HepG2 (cell line): ENCODE measurements around the gene SKIDA1. TPM values are rescaled to one million over a fixed set of nuclear protein-coding genes. Genes with fewer than 3 reads are reported as not detected.

Experiments used
- CCDC6 ChIP-seq: sonication (generic); formaldehyde crosslinking; IDR thresholded peaks from 2 replicates; pipeline ENCODE4 v1.8.1; 2022; ENCODE audit warnings: mild to moderate bottlenecking, missing genetic modification reagents, moderate library complexity
- ELF3 ChIP-seq: IDR thresholded peaks from 2 replicates; pipeline ENCODE4 v1.6.1; 2016; ENCODE audit warnings: missing genetic modification reagents, missing compliant biosample characterization
- ISX ChIP-seq: sonication (generic); formaldehyde crosslinking; conservative IDR thresholded peaks from 2 replicates; pipeline ENCODE4 v1.5.0; 2020; ENCODE audit warnings: missing genetic modification reagents
- RAD51 ChIP-seq: fragments of 450-650 bp; IDR thresholded peaks from 2 replicates; pipeline ENCODE4 v1.6.1; 2016; ENCODE audit warnings: borderline replicate concordance
- SAFB2 ChIP-seq: sonication (generic); formaldehyde crosslinking; IDR thresholded peaks from 2 replicates; pipeline ENCODE4 v1.5.1; 2020; ENCODE audit warnings: missing genetic modification reagents, low read depth, mild to moderate bottlenecking, borderline replicate concordance
- SIN3A ChIP-seq: IDR thresholded peaks from 2 replicates; pipeline ENCODE4 v1.6.1; 2011; ENCODE audit warnings: low read depth, mild to moderate bottlenecking, control low read depth, low read length, borderline replicate concordance
- TP53 ChIP-seq: sonication (generic); formaldehyde crosslinking; conservative IDR thresholded peaks from 2 replicates; pipeline ENCODE4 v1.4.0; 2020; ENCODE audit warnings: missing genetic modification reagents
- ZNF337 ChIP-seq: sonication (generic); formaldehyde crosslinking; IDR thresholded peaks from 2 replicates; pipeline ENCODE4 v1.5.1; 2020; ENCODE audit warnings: missing genetic modification reagents, low read depth, mild to moderate bottlenecking, borderline replicate concordance
- ZNF383 ChIP-seq: sonication (generic); formaldehyde crosslinking; IDR thresholded peaks from 2 replicates; pipeline ENCODE4 v1.4.0; 2020; ENCODE audit warnings: missing genetic modification reagents, mild to moderate bottlenecking, borderline replicate concordance
- ZNF446 ChIP-seq: sonication (generic); formaldehyde crosslinking; IDR thresholded peaks from 2 replicates; pipeline ENCODE4 v1.5.0; 2020; ENCODE audit warnings: mild to moderate bottlenecking, missing genetic modification reagents
- ZNF549 ChIP-seq: sonication (generic); formaldehyde crosslinking; IDR thresholded peaks from 2 replicates; pipeline ENCODE4 v1.5.0; 2020; ENCODE audit warnings: missing genetic modification reagents
- ZNF558 ChIP-seq: sonication (generic); formaldehyde crosslinking; IDR thresholded peaks from 2 replicates; pipeline ENCODE4 v1.9.0; 2022; ENCODE audit warnings: mild to moderate bottlenecking, missing genetic modification reagents, borderline replicate concordance
- ZNF562 ChIP-seq: sonication (generic); formaldehyde crosslinking; IDR thresholded peaks from 2 replicates; pipeline ENCODE4 v1.8.0; 2022; ENCODE audit warnings: missing genetic modification reagents, borderline replicate concordance
- ZNF607 ChIP-seq: sonication (generic); formaldehyde crosslinking; IDR thresholded peaks from 2 replicates; pipeline ENCODE4 v1.5.1; 2020; ENCODE audit warnings: missing genetic modification reagents, mild to moderate bottlenecking, borderline replicate concordance
- ZNF850 ChIP-seq: sonication (generic); formaldehyde crosslinking; conservative IDR thresholded peaks from 2 replicates; pipeline ENCODE4 v1.9.0; 2021; ENCODE audit warnings: mild to moderate bottlenecking, missing genetic modification reagents
- polyA plus RNA-seq, 8 experiments: library from polyadenylated mRNA; depleted of rRNA in 3 of 8; stranded (reverse) in 7 of 8; unstranded in 1 of 8; fragments of >200 nt; fragmentation: Illumina TruSeq in 4 of 8; extraction: Trizol in 4 of 8; gene quantifications; 2 replicates each; pipeline versions ENCODE4 v1.2.1 to v1.2.3, GENCODE V29; 2011 to 2016; ENCODE audit warnings: low read depth in 4 of 8, missing spikeins in 1 of 8, mixed read lengths in 1 of 8; ENCODE audit not compliant: insufficient read depth in 1 of 8
- total RNA-seq, 5 experiments: library from RNA; depleted of rRNA; stranded (reverse); fragments of >200 nt; fragmentation: Illumina TruSeq; extraction: Trizol; gene quantifications; 2 replicates each; pipeline ENCODE4 v1.2.3, GENCODE V29; 2016; ENCODE audit warnings: low read depth in 1 of 5
- TF ChIP-seq, protein P1 (sequence below): sonication (generic); formaldehyde crosslinking; IDR thresholded peaks from 2 replicates; pipeline ENCODE4 v1.9.0; 2021; ENCODE audit warnings: missing genetic modification reagents, borderline replicate concordance
- TF ChIP-seq, protein P2 (sequence below): sonication (generic); formaldehyde crosslinking; IDR thresholded peaks from 2 replicates; pipeline ENCODE4 v1.4.0; 2020; ENCODE audit warnings: missing genetic modification reagents
- TF ChIP-seq, protein P3 (sequence below): sonication (generic); formaldehyde crosslinking; IDR thresholded peaks from 2 replicates; pipeline ENCODE4 v1.8.0; 2022; ENCODE audit warnings: mild to moderate bottlenecking, missing genetic modification reagents, borderline replicate concordance
- TF ChIP-seq, protein P4 (sequence below): sonication (generic); formaldehyde crosslinking; IDR thresholded peaks from 2 replicates; pipeline ENCODE4 v1.4.0; 2020; ENCODE audit warnings: mild to moderate bottlenecking, missing genetic modification reagents
- TF ChIP-seq, protein P5 (sequence below): sonication (generic); formaldehyde crosslinking; IDR thresholded peaks from 2 replicates; pipeline ENCODE4 v1.4.0; 2020; ENCODE audit warnings: mild to moderate bottlenecking, missing genetic modification reagents

Gene SKIDA1
- total and polyA plus RNA-seq, 2 of the 13 experiments (the other 11 are each of a cell fraction or from before 2014, with no cell fraction given), result 0.73 to 1.5 TPM

DNA sequence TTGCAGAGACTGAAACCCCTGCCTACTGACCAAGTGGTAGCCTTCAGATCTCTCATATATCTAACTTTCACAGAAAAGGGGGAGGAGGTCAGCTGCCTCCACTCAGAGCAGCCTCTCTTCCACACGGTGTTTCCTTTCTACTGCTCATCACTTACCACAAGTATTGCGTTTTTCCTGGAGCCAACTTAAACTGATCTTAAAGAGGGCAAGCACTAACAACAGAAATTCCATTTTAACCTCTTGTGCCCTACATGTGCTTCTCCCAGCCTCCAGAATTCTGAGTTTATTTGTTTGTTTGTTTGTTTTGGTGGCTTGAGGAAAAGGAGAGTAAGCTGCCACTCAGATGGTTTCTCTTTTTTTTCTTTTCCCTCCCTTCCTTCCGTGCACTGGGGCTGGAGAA, 19.1 kb downstream of the SKIDA1 start (continued):
- TF ChIP-seq, protein P1, sequence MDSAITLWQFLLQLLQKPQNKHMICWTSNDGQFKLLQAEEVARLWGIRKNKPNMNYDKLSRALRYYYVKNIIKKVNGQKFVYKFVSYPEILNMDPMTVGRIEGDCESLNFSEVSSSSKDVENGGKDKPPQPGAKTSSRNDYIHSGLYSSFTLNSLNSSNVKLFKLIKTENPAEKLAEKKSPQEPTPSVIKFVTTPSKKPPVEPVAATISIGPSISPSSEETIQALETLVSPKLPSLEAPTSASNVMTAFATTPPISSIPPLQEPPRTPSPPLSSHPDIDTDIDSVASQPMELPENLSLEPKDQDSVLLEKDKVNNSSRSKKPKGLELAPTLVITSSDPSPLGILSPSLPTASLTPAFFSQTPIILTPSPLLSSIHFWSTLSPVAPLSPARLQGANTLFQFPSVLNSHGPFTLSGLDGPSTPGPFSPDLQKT (CRISPR knock-in tag), result no peak
- TF ChIP-seq ELF3 (CRISPR knock-in tag) (no peak), ZNF549 (CRISPR knock-in tag) (no peak), SIN3A (no peak), CCDC6 (CRISPR knock-in tag) (no peak), SAFB2 (CRISPR knock-in tag) (no peak), ZNF337 (CRISPR knock-in tag) (no peak), ZNF850 (CRISPR knock-in tag) (no peak), ZNF446 (CRISPR knock-in tag) (no peak), ZNF558 (CRISPR knock-in tag) (no peak), ZNF383 (CRISPR knock-in tag) (no peak), RAD51 (no peak), ZNF607 (CRISPR knock-in tag) (0 out of 2 replicates have a peak, but pooled peaks have one; percentile 59), ZNF562 (CRISPR knock-in tag) (no peak), TP53 (CRISPR knock-in tag) (no peak), ISX (no peak)
- TF ChIP-seq, protein P2, sequence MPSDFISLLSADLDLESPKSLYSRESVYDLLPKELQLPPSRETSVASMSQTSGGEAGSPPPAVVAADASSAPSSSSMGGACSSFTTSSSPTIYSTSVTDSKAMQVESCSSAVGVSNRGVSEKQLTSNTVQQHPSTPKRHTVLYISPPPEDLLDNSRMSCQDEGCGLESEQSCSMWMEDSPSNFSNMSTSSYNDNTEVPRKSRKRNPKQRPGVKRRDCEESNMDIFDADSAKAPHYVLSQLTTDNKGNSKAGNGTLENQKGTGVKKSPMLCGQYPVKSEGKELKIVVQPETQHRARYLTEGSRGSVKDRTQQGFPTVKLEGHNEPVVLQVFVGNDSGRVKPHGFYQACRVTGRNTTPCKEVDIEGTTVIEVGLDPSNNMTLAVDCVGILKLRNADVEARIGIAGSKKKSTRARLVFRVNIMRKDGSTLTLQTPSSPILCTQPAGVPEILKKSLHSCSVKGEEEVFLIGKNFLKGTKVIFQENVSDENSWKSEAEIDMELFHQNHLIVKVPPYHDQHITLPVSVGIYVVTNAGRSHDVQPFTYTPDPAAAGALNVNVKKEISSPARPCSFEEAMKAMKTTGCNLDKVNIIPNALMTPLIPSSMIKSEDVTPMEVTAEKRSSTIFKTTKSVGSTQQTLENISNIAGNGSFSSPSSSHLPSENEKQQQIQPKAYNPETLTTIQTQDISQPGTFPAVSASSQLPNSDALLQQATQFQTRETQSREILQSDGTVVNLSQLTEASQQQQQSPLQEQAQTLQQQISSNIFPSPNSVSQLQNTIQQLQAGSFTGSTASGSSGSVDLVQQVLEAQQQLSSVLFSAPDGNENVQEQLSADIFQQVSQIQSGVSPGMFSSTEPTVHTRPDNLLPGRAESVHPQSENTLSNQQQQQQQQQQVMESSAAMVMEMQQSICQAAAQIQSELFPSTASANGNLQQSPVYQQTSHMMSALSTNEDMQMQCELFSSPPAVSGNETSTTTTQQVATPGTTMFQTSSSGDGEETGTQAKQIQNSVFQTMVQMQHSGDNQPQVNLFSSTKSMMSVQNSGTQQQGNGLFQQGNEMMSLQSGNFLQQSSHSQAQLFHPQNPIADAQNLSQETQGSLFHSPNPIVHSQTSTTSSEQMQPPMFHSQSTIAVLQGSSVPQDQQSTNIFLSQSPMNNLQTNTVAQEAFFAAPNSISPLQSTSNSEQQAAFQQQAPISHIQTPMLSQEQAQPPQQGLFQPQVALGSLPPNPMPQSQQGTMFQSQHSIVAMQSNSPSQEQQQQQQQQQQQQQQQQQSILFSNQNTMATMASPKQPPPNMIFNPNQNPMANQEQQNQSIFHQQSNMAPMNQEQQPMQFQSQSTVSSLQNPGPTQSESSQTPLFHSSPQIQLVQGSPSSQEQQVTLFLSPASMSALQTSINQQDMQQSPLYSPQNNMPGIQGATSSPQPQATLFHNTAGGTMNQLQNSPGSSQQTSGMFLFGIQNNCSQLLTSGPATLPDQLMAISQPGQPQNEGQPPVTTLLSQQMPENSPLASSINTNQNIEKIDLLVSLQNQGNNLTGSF (CRISPR knock-in tag), result no peak
- TF ChIP-seq, protein P3, sequence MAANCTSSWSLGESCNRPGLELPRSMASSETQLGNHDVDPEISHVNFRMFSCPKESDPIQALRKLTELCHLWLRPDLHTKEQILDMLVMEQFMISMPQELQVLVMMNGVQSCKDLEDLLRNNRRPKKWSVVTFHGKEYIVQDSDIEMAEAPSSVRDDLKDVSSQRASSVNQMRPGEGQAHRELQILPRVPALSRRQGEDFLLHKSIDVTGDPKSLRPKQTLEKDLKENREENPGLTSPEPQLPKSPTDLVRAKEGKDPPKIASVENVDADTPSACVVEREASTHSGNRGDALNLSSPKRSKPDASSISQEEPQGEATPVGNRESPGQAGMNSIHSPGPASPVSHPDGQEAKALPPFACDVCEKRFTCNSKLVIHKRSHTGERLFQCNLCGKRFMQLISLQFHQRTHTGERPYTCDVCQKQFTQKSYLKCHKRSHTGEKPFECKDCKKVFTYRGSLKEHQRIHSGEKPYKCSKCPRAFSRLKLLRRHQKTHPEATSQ (CRISPR knock-in tag), result no peak
- TF ChIP-seq, protein P4, sequence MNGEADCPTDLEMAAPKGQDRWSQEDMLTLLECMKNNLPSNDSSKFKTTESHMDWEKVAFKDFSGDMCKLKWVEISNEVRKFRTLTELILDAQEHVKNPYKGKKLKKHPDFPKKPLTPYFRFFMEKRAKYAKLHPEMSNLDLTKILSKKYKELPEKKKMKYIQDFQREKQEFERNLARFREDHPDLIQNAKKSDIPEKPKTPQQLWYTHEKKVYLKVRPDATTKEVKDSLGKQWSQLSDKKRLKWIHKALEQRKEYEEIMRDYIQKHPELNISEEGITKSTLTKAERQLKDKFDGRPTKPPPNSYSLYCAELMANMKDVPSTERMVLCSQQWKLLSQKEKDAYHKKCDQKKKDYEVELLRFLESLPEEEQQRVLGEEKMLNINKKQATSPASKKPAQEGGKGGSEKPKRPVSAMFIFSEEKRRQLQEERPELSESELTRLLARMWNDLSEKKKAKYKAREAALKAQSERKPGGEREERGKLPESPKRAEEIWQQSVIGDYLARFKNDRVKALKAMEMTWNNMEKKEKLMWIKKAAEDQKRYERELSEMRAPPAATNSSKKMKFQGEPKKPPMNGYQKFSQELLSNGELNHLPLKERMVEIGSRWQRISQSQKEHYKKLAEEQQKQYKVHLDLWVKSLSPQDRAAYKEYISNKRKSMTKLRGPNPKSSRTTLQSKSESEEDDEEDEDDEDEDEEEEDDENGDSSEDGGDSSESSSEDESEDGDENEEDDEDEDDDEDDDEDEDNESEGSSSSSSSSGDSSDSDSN (CRISPR knock-in tag), result no peak
- TF ChIP-seq, protein P5, sequence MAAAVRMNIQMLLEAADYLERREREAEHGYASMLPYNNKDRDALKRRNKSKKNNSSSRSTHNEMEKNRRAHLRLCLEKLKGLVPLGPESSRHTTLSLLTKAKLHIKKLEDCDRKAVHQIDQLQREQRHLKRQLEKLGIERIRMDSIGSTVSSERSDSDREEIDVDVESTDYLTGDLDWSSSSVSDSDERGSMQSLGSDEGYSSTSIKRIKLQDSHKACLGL (CRISPR knock-in tag), result no peak
